GM18951 (cell line): ENCODE data around the gene TFIP11.

Experiments
- POLR2A ChIP-seq: IDR thresholded peaks from 4 replicates; pipeline ENCODE4 v1.6.1; 2011; ENCODE audit warnings: mild to moderate bottlenecking; ENCODE audit not compliant: insufficient read length, insufficient read depth; ENCODE audit errors: extremely low read depth
- in situ Hi-C: fragments of 300-500 bp; cut with MboI; formaldehyde crosslinking; loops from one replicate; pipeline ENCODE4 v1.12.0; 2022; ENCODE audit warnings: low sequenced_read_pairs, mixed read lengths, inconsistent platforms; ENCODE audit not compliant: unreplicated experiment

Gene TFIP11

DNA sequence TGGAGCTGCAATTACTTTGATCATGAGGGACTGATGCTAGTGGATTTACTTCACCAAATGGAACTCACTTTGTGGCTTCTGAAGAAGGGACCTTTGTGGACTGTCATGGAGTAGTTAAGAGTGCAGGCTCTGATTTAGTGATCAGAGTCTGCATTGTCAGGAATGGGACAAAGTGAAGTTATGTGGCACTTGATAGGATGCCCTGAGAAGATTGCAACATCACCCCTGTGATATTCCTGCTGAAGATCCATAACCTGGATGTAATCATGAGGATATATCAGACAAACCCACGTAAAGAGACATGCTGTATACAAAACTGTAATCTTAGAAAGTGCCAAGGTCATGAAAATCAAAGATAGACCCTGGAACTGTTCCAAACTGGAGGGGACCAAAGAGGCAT is 1.6 kb upstream of the TFIP11 start:
- no peak for TF ChIP-seq POLR2A
- in situ Hi-C loops = no loop called here

- no peak for TF ChIP-seq POLR2A
- in situ Hi-C loops = no loop called here
Observed at GRCh38 chr22:26508148-26508547, 4.1 kb downstream of the TFIP11 start.

- TF ChIP-seq POLR2A = no peak
- in situ Hi-C loops = no loop called here
Observed at GRCh38 chr22:26503758-26504157, 8.5 kb downstream of the TFIP11 start.

DNA sequence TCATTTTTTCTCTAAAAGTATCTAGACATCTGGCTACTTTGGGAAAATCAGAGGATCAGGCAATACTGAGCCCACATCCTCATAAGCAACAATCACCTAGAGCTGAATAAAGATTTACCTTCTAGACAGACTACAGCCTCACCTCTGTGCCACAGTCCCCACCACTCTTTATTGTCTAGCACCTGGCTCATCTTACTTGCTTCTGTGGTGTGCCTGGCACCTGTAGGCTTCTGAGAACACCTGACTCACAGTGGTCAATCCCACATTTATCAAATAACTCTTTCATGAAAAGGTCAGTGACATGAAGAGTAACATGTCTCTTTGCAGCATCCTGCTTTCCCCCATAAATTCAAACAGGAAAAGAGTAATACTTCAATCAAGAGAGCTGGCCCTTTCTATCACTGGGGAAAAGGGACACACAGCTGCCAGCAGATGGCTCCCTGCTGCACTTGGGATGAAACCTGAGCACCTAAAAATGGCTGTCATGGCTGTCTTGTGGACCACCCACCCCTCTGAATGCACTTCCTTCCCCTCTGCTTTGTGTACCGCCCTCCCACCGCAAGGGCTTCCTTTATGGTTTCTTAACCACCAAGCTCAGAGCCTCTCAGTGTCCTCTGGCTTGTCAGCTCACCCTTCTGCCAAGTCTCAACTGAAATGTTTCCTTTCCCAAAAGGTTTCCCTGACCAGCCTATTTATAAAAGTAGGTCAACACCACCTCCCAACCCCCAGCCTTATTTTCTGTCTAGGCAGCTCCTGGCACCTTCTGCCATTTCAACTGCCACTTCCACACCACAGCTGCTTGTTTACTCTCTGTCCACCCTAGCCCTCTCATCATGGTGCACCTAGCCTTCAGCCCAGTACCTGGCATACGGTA is 9.3 kb downstream of the TFIP11 start:
- no peak for TF ChIP-seq POLR2A
- in situ Hi-C loops = no loop called here

GRCh38 chr22:26501996-26502395 is 10.3 kb downstream of the TFIP11 start:
- in situ Hi-C loops = no loop called here
- no peak for TF ChIP-seq POLR2A

- TF ChIP-seq POLR2A = no peak
- in situ Hi-C loops = no loop called here
Observed at GRCh38 chr22:26499188-26499703, 13.0 kb downstream of the TFIP11 start.

- no peak for TF ChIP-seq POLR2A
- in situ Hi-C loops = no loop called here
Observed at GRCh38 chr22:26496456-26496855, 15.8 kb downstream of the TFIP11 start.

- no peak for TF ChIP-seq POLR2A
- in situ Hi-C loops = no loop called here
Observed at GRCh38 chr22:26494506-26494905, 17.8 kb downstream of the TFIP11 start.

DNA sequence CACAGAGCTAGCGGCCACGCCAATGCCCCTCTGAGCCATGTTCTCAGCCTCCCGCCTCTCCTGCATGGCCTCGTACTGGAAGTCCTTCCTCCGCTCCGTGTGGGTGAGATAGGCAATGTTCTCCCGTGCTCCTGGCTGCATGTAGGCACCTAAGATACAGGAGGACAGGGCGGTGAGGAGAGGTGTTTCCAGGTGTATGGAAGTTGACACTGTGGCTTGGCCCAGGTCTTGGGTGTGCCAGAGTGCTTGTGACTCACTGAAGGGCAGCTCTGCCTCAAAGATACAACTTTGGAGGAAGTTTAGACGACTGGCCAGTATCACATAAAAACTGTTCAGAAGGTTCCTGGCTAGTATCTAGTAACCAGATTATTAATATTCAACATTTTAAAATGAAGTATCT is 20.1 kb downstream of the TFIP11 start:
- in situ Hi-C loops = no loop called here
- no peak for TF ChIP-seq POLR2A

DNA sequence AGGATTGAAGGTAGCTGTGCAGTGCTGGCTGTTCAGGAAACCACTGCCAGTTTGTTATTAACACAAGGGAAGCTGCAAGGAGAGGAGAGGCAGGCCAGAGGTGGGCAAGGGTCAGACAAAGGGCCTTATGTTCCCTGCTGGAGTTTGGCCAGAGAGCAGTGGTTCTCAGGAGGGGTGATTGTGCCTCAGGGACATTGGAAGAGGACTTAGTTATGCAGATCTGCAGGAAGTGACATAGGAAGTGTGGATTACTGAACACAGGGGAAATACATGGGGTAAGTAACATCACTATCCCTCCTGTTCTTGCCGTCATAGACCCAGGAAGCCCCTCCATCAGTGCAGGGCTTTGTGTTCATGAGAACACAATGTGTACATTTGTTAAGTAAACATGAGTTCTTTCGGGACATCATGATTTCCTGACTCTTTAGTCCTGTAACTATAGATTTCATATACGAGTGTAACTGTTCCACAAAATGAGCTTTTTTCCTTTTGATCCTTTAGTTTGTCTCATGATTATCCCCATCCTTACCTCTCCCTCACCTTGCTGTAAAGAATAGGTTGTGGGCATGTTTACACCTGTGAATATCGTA is 22.7 kb downstream of the TFIP11 start:
- in situ Hi-C loops = no loop called here
- no peak for TF ChIP-seq POLR2A

DNA sequence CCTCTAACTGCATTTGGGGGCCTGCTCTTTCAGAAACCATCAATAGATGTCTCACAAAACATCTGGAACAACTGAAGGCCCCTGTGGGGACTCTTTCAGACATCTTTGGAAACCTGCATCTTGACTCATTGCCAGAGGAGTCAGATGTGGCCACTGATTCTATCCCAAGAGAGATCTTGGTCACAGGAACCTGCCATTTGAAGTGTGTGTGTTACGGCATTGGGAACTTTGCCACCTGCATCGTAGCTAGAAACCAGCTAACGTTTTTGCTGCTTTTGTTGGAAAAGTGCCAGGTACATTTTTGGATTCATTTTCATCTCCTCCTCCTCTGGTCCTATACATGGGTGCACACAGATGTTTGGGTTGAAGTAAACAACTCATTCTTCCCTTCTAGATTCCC is 24.3 kb downstream of the TFIP11 start:
- no peak for TF ChIP-seq POLR2A
- in situ Hi-C loops = no loop called here

DNA sequence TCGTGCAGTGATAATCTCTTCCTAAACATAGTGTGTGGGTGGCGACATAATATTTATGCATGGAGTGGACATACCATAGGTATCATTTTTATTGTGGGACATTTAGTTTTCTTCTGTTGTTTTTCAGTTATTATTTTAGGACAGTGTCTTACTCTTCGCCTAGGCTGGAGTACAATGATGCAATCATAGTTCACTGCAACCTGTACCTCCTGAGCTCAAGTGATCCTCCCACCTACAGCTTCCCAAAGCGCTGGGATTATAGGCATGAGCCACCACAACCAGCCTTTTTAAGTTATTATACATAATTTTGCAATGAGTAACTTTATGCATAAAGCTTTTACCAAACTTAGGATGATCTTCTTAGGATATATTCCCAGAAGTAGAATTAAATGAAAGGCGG is 25.9 kb downstream of the TFIP11 start:
- TF ChIP-seq POLR2A = no peak
- in situ Hi-C loops = no loop called here

- TF ChIP-seq POLR2A = no peak
- in situ Hi-C loops = no loop called here
Observed at GRCh38 chr22:26485806-26486390, 26.4 kb downstream of the TFIP11 start.

DNA sequence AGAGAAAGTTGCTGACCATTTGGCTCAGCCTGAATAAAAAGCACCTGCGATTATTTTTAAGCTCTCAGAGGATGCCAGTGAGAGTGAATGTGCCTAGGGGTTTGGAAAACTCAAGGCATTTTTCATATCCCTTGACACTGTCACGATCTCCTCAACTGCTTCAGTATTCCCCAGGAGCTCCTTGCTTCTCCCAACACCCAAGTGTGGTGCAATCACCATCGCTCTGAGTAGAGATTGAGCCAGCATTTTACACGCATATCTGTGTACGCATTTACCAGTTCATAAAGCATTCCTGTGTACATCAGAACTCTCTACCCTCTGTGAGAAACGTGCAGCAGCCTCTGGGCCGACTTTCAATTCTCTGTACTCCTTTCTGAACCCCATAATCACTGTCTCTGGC is 27.3 kb downstream of the TFIP11 start:
- in situ Hi-C loops = no loop called here
- no peak for TF ChIP-seq POLR2A
